PC-3 (cell line): ENCODE measurements around the gene RIT2.

ENCODE experiments used
- CTCF ChIP-seq: fragments of 300-600 bp; sonication (generic); conservative IDR thresholded peaks from 2 replicates; pipeline ENCODE4 v1.5.1; 2017; ENCODE audit warnings: antibody characterized with exemption, low read depth, mild to moderate bottlenecking, low read length
- EZH2phosphoT487 ChIP-seq: fragments of 300-600 bp; sonication (generic); IDR thresholded peaks from 2 replicates; pipeline ENCODE4 v1.6.1; 2018; ENCODE audit warnings: mild to moderate bottlenecking, antibody characterized with exemption, low read length, borderline replicate concordance

DNA sequence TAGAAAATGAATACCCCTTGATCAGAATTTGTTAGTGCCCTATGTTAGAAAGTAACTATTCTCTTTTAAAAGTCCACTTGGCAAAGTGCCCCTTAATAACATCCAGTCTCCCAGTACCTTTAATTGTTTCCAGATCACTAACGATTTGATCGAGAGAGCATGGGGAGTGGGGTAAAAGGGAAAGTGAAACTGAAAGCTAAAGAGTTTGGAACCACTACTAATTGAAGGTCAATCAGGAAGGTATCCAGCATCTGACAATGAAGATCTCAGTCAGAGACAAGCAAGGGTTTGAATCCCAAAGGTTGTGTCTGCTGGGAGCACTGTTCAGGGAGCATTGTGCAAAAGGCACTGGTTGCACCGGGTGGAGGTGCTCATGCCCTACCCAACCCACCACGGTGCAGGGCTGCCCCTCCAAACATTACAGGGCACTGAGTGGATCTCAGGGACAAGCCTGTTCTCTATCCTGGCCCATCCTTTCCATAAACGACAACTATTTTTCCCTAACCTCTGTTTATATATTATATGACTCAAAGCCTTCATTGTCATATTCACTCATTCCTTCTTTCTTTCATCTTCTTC is 14.6 kb upstream of the RIT2 start:
- TF ChIP-seq CTCF (no peak), EZH2phosphoT487 (no peak)
